ENCODE results near the gene IMPDH2. TPM values are rescaled to one million over a fixed set of nuclear protein-coding genes. Genes with fewer than 3 reads are reported as not detected.
"Not testable (repeated sequence)": the region's sequence is repeated elsewhere in the genome, so short reads cannot be mapped to it uniquely, and the experiment has no call there.

Gene IMPDH2
- total RNA-seq, 1 experiment from 2014 or later: 426 TPM

GRCh38 chr3:49021813-49022687, 7.1 kb downstream of the IMPDH2 start, which contains the start of gene NDUFAF3:
TSS of gene NDUFAF3 (plus strand) at chr3:49022121. CDS start at chr3:49022145, 24 bp downstream.
- DNase-seq (ENCODE audit: low read depth): peak; percentile 91

GRCh38 chr3:49021213-49021812, 7.9 kb downstream of the IMPDH2 start:
- DNase-seq (ENCODE audit: low read depth): peak; percentile 97

- peak; percentile 37 for DNase-seq (ENCODE audit: low read depth)
Observed at GRCh38 chr3:49020330-49021212, 8.6 kb downstream of the IMPDH2 start.

- DNase-seq (ENCODE audit: low read depth): peak; percentile 33
Observed at GRCh38 chr3:49019941-49020329, 9.3 kb downstream of the IMPDH2 start.

- no peak for DNase-seq (ENCODE audit: low read depth)
Observed at GRCh38 chr3:49018707-49019006, 10.5 kb downstream of the IMPDH2 start.

- peak; percentile 66 for DNase-seq (ENCODE audit: low read depth)
Observed at GRCh38 chr3:49017971-49018706, 11.1 kb downstream of the IMPDH2 start, which contains the start of gene DALRD3. TSS of gene DALRD3 (minus strand) at chr3:49018580. CDS start at chr3:49018564, 16 bp downstream.

- peak; percentile 30 for DNase-seq (ENCODE audit: low read depth)
Observed at GRCh38 chr3:49017229-49017970, 11.8 kb downstream of the IMPDH2 start.

GRCh38 chr3:49016414-49017228, 12.6 kb downstream of the IMPDH2 start:
- DNase-seq (ENCODE audit: low read depth): no peak

GRCh38 chr3:49015765-49016164, 13.4 kb downstream of the IMPDH2 start:
- peak; percentile 56 for DNase-seq (ENCODE audit: low read depth)

- DNase-seq (ENCODE audit: low read depth): no peak
Observed at GRCh38 chr3:49015072-49015471, 14.1 kb downstream of the IMPDH2 start.

GRCh38 chr3:49013738-49014660, 15.2 kb downstream of the IMPDH2 start:
- peak; percentile 26 for DNase-seq (ENCODE audit: low read depth)

GRCh38 chr3:49013113-49013737, 16.0 kb downstream of the IMPDH2 start:
- no peak for DNase-seq (ENCODE audit: low read depth)

- no peak for DNase-seq (ENCODE audit: low read depth)
Observed at GRCh38 chr3:49012441-49013017, 16.7 kb downstream of the IMPDH2 start.

- DNase-seq (ENCODE audit: low read depth): no peak
Observed at GRCh38 chr3:49009396-49009795, 19.8 kb downstream of the IMPDH2 start.

GRCh38 chr3:49008627-49009026, 20.6 kb downstream of the IMPDH2 start:
- not testable (repeated sequence) for DNase-seq (ENCODE audit: low read depth)

- peak; percentile 89 for DNase-seq (ENCODE audit: low read depth)
Observed at GRCh38 chr3:49007771-49008528, 21.2 kb downstream of the IMPDH2 start.

All from RPMI7951 (cell line).